Islet of Langerhans (tissue), 1 donor: ENCODE results near the gene UGT1A4.

Experiments used
- FAIRE-seq: peaks from one replicate; lab custom pipeline; 2011; peaks lifted over from hg19 to GRCh38; lab: Jason Lieb, UNC

Gene UGT1A4

GRCh38 chr2:233718552-233718951 is at the start of gene UGT1A4:
UGT1A4 (plus strand) TSS chr2:233718736; CDS start chr2:233718821, 85 bp downstream.
- no peak for FAIRE-seq

DNA sequence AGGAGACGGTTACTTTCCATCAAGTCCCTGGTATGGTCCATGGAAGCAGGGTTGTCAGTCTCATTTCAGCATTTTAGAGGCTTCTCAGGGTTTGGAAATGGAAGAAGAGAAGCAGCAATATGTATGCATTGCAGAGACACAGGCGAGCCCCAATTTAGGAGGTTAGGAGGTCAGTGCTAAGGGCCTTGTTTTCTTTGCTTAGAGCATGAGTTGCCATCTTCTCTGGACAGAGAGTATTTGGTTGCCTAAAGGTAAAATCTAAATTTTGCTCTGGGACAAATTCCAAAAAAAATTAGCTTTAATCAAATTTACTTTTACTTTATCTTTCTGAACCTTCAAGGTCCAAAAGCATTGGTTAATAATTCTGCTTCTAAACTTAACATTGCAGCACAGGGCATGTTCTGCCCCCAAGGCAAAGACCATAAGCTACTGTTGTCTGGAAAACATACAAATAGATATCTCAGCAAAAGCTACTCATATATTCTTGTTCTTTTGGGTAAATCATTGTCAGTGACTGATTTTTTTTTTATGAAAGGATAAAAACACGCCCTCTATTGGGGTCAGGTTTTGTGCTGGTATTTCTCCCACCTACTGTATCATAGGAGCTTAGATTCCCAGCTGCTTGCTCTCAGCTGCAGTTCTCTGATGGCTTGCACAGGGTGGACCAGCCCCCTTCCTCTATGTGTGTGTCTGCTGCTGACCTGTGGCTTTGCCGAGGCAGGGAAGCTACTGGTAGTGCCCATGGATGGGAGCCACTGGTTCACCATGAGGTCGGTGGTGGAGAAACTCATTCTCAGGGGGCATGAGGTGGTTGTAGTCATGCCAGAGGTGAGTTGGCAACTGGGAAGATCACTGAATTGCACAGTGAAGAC is 47.0 kb upstream of the UGT1A4 start, which contains the start of gene UGT1A9:
Gene UGT1A9, plus strand, starts transcription at position 609 of the 872 bp plus-strand sequence. Its CDS starts 37 bp downstream, at position 646.
- no peak for FAIRE-seq

DNA sequence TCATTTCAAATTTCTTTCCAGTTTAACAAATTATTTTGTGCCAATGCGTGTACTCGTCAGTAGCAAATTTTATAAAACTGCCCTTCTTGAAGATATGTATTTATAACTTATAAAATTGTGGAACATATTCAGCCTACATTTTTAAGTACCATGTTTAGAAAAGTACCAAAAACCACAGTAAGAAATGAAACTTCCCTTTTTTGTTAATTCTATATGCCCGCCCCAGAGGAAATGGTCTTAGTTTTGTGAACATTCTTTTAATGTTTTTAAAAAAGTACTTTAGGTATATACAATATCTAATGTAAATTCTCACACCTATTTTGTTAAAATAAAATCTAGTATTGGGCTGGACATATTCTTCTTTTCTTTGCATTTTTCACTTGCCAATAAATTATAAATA is 45.6 kb upstream of the UGT1A4 start:
- FAIRE-seq: no peak

- no peak for FAIRE-seq
These were observed 44.6 kb upstream of the UGT1A4 start for GRCh38 chr2:233673896-233674295.

- no peak for FAIRE-seq
These were observed 44.2 kb upstream of the UGT1A4 start for GRCh38 chr2:233674314-233674713.

- FAIRE-seq: no peak
These were observed 43.5 kb upstream of the UGT1A4 start for GRCh38 chr2:233674995-233675394.

- no peak for FAIRE-seq
These were observed 42.5 kb upstream of the UGT1A4 start for GRCh38 chr2:233676046-233676445.

- FAIRE-seq: no peak
These were observed 39.3 kb upstream of the UGT1A4 start for GRCh38 chr2:233679196-233679595.

DNA sequence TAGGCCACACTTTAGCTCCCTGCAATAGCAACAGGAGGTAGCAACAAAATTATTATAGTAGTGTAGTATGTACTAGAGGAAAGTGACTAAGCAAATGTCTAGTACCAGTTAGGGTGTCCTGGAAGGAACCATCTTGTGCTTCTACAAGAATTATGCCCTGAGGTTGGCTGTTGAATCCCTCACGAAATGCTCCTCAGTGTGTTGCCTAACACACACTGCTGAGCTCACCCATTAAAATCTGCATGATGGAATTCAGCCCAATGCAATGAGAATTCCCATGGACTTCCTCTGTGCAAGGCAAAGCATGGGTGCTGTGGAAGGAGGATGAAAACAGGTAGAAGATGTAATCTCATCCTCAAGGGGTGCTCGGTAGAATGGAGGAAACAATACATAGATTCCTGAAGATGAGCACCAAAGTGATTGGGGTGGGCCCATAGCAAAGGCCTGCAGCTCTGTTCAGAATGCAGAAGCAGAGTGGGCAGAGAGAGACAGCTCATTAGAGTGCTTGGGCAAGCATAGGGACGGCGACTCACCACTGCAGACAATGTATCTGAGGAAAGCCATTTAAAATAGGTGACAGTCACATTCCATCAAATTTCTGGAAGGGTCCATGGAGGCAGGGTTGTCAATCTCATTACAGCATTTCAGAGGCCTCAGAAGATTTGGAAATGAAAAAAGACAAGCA is 38.0 kb upstream of the UGT1A4 start:
- FAIRE-seq: no peak

DNA sequence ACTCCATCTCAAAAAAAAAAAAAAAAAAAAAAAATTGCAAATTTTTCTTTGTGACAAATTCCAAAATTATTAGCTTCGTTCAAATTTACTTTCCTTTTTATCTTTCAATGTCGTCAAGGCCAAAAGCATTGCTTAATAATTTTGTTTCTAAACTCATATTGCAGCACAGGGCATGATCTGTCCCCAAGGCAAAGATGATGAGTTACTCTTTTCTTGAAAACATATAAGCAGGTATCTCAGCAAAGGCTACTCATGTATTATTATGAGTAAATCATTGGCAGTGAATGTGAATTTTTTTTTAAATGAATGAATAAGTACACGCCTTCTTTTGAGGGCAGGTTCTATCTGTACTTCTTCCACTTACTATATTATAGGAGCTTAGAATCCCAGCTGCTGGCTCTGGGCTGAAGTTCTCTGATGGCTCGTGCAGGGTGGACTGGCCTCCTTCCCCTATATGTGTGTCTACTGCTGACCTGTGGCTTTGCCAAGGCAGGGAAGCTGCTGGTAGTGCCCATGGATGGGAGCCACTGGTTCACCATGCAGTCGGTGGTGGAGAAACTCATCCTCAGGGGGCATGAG is 36.9 kb upstream of the UGT1A4 start, which contains the start of gene UGT1A7:
Gene UGT1A7, plus strand, starts transcription at position 381 of the 579 bp plus-strand sequence. Its CDS starts 37 bp downstream, at position 418.
- no peak for FAIRE-seq

DNA sequence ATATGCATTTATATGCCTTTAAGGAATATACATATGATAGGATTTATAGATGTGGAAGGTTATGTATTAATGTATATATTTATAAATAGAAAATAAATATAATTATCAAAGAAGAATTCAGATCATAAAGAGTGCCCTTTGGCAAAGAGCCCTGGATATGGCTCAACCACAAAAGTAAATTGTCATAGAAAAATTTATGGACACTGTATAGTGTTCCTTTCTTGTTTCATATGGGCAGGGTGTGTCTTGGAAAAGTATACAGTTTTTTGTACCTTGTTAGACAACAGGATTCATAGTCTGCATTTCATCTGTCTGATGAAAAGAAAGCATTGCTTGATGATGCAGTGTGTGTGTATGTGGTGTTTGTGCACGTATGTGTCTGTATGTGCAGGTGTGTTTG is 33.9 kb upstream of the UGT1A4 start:
- FAIRE-seq: no peak

GRCh38 chr2:233686928-233687327 is 31.6 kb upstream of the UGT1A4 start:
- FAIRE-seq: no peak

- FAIRE-seq: no peak
These were observed 30.2 kb upstream of the UGT1A4 start for GRCh38 chr2:233688341-233688740.

DNA sequence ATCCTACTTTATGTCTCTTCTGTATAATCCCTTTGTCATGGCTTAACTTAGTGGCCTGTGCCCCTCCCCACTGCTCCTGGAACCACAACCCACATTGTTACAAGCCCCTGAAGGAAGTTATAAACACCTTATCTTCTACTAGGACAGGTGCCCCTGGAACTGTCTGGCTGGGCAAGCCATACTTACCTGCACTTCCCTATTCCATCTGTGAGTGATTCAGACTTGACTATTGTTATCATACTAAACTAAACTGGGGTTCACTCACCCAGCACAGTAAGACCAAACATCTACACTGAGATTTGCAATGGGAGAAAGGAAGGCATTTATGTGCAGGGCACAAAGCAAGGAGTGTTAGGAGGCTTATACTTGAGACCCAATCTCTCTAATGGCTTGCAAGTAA is 29.5 kb upstream of the UGT1A4 start:
- no peak for FAIRE-seq

DNA sequence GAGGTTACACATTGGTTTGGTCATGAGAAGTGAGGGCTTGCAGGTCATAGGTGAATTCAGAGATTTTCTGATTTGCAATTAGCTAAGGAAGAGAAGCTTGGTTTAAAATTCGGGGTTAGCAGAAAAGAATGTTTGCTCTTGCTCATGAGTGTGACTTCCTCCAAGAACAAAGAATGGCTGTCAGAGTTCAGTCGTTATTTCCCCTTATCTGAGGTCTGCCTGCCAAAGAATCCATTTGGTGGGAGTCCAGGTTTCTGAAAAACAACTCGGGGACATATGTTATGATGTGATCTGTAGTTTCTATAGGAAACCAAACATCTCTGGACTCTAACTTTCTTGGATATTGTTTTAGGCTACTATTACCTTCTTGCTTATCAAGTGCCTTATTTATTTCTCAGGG is 29.0 kb upstream of the UGT1A4 start:
- no peak for FAIRE-seq

DNA sequence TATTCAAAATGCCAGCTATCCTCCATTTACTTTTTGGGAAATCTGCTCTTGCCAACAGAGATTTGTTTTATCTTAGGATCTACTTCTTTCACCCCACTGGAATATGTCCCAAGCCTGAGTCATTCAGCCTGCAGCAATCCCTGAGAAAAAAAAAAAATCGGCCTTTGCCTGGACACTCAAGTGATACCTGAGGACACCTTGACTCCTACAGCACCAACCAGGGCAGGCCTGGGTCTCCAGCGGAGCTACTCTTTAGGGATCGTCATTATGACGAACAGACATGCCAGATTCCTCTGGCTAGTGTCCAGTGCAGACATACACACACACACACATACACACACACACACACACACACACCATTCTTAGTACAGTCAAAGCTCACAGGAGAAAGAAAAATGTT is 28.1 kb upstream of the UGT1A4 start:
- FAIRE-seq: no peak

DNA sequence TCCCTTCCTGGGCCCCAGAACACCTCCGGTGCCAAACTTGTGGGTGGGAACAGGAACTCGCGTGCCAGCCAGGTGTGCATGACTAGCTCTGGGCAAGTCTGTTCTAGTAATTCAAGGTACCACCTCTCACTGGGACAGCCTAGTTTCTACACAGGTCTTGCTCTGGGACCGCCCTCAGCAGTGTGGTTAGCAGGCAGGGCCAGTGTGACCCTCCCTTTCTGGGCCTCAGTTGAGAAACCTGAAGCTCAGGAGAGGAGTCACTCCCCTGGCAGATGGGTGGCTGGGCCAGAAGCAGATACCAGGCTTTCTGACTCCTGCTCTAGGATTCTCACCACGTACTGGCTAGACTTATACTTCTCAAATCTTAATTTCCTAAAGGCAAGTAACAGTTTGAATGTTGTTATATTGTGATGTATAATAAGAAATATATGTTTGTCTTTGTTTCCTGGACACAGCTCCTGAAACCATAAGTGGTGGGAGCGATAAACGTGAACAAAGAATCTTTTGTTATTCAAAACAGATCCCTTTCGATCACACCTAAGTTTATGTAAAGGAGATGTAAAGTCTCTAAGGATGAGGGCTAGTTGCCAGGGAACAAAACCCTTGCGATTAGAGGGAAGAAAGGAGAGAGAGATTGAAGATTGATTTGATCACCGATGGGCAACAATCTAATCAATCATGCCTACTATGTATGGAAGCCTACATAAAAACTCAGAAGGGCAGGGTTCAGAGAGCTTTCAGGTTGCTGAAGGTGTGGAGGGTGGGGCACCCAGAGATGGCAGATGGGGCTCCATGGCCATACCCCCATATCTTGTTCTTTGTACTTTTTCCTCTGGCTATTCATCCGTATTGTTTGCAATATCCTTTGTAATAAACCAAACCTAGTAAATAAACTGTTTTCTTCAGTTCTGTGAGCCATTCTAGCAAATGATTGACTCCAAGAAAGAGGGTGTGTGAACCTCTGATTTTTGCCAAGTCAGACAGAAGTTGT is 26.8 kb upstream of the UGT1A4 start:
- FAIRE-seq: no peak

GRCh38 chr2:233692648-233693047 is 25.9 kb upstream of the UGT1A4 start, which contains the start of gene UGT1A6:
UGT1A6 (plus strand) TSS chr2:233692890; CDS start chr2:233693005, 115 bp downstream.
- no peak for FAIRE-seq

- FAIRE-seq: no peak
These were observed 24.6 kb upstream of the UGT1A4 start for GRCh38 chr2:233693963-233694362.

DNA sequence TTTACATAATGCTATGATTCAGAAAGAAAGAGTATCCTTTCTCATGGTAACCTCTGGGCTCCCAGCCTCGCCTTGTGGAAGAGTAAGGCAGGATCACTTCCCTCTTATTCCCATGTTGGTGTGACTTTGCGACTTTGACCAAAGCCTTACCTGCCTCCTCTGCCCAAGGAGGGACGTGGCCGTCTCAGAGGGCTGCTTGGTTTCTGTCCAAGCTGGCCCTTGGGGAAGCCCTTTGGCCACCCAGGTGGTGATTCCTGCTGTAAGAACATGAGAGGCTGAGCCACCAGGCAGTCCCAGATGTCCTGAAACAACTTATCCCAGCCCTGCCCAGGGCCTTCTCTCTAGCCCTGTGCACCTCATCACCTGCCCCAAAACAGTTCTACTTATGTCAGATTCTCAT is 19.8 kb upstream of the UGT1A4 start:
- FAIRE-seq: no peak

DNA sequence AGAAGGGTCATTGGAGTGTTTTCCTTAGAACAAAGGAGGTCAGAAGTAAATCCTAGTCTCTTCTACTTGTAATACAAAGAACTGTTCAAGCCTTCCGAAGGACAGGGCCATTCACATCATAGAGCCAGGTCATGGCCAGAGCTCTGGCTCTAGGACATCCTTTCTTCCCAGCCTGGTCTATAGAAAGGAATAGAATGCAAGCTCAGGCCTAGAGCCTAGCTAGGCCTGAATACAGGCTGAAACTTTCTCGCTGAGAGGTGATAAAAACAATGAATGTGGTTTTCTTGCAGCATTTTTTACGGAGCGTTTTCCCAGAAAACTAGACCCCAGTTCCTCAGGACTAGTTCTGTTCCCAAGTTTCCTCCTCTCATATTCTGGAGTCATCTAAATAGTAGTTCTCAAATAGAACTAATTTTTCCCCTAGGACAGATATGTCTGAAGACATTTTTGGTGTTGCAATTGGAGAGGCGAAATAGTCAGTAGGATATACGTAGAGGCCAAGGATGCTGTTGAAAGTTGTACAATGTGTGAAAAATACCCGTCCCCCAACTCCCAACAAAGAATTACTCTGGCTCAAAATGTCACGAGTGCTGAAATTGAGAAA is 19.0 kb upstream of the UGT1A4 start:
- no peak for FAIRE-seq
